Aorta (tissue), 5 donors: ENCODE measurements around the gene KIF13A. TPM values are rescaled to one million over a fixed set of nuclear protein-coding genes. Genes with fewer than 3 reads are reported as not detected.
A peak's percentile ranks its signal among the peaks of the same experiment; 100 is the strongest.

Experiments used
- ATAC-seq: fragments of 200-7000 bp; cut with Tn5 transposase; one replicate; pipeline ENCODE4 v1.9.1; 2022; ENCODE audit warnings: moderate library complexity; ENCODE audit not compliant: low FRiP score
- DNase-seq, 2 donors: peaks; one replicate each; pipeline ENCODE4 v3.0.0-alpha.2; 2020
- H3K27ac ChIP-seq, 2 donors: one replicate each; pipeline ENCODE4 v1.5.1; 2013; ENCODE audit warnings: low read length in 2 of 2, mild to moderate bottlenecking in 2 of 2, moderate library complexity in 2 of 2, control low read depth in 1 of 2, inconsistent platforms in 1 of 2, low read depth in 1 of 2
- H3K27me3 ChIP-seq, 2 donors: one replicate each; pipeline ENCODE4 v1.6.1; 2013; ENCODE audit warnings: control low read depth in 1 of 2, low read length in 1 of 2, mild to moderate bottlenecking in 1 of 2, moderate library complexity in 1 of 2; ENCODE audit not compliant: insufficient read depth in 2 of 2, control insufficient read depth in 1 of 2
- H3K36me3 ChIP-seq, 2 donors: one replicate each; pipeline ENCODE4 v1.6.1; 2013; ENCODE audit warnings: control low read depth in 1 of 2, low read length in 1 of 2, mild to moderate bottlenecking in 1 of 2; ENCODE audit not compliant: insufficient read depth in 2 of 2, control insufficient read depth in 1 of 2
- H3K4me1 ChIP-seq, 2 donors: one replicate each; pipeline ENCODE4 v1.6.1; 2013; ENCODE audit warnings: low read length in 2 of 2, control low read depth in 1 of 2, mild to moderate bottlenecking in 1 of 2, moderate library complexity in 1 of 2; ENCODE audit not compliant: insufficient read depth in 2 of 2, control insufficient read depth in 1 of 2
- H3K4me3 ChIP-seq, 2 donors: one replicate each; pipeline ENCODE4 v1.5.1; 2013; ENCODE audit warnings: low read length in 2 of 2, control low read depth in 1 of 2, mild to moderate bottlenecking in 1 of 2
- H3K9me3 ChIP-seq: one replicate; pipeline ENCODE4 v1.6.1; 2013; ENCODE audit warnings: mild to moderate bottlenecking, low read length; ENCODE audit not compliant: control insufficient read depth
- WGBS, 2 donors: extraction: QIAGEN DNeasy Blood & Tissue Kit; methylation state at CpG; one replicate each; pipeline ENCODE4 v1.1.7; 2013; 5-methylcytosine and 5-hydroxymethylcytosine counted together
- intact Hi-C, 2 donors: fragments of 100-400 bp; cut with DNase I; formaldehyde crosslinking; loops; one replicate each; pipeline versions ENCODE4 v1.14.2 to v1.15.0; 2022
- polyA plus RNA-seq, 2 donors: library from polyadenylated mRNA; stranded (reverse); fragments of 200-250 nt; gene quantifications; one replicate each; pipeline ENCODE4 v1.2.3, GENCODE V29; 2013
- total RNA-seq, 2 donors: library from RNA; stranded (reverse); fragmentation: NEBNext Ultra II Directional; extraction: Animal tissue kit (Norgen Biotek cat#: 25700); gene quantifications; one replicate each; pipeline ENCODE4 v1.2.1, GENCODE V29; 2021
- donor health status: healthy with polysubstance abuse.
- donor health status: Bipolar disorder and iron deficiency.
- donor health status: DM: no; HTN: no; CAD: no.
- donor health status: DM: no; HTN: no; CAD: no.
- donor health status: DM: yes; HTN: yes; CAD: no.

KIF13A gene
- total and polyA plus RNA-seq, 4 donors = 52.6 to 109 (median 72.6) TPM

DNA sequence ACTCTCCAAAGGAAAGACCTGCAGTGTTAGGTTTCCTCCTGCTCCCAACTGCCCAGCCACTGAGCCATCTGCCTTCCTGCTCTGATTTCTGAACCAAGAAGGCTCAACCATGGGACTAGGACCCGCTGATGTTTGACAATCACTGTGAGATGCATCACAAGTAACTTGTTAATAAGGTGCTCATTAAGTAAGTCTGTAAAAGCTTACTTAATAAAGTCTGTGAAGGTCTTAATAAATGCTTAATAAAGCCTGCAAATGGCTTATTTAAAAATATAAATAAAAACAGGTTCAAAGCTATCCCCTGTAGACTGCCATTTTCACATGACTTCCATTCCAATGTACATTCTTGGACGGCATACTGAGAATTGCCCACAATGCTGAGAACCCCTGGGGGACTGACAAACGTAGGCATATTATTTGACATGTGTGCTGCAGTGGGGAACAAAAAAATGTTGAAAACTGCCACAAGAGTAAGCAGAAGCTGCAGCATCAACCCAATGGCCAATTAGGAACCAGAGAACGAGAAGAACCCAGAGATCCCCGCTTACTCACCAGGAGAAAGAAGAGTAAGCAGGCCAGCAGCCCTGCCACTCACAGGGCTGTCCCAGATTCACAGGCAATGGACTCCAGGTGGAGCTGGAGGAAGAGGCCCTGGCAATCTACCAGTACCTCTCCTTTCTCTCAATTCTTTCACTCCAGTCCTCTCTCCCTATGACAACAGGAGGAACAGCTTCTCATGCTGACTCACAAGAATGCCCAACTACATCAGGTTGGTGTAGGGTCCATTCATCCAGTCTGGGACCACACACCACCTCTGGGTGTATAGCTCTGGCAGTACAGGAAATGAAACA, 19.5 kb downstream of the KIF13A start:
- ATAC-seq = no peak
- H3K27me3 ChIP-seq = no peaks in the 10 kb centered on the region
- H3K27ac ChIP-seq = peak overlapping the region; percentile 36 to 75
- WGBS, 2 donors = 58 to 59% methylated on average over 5 of the region's 5 CpGs
- intact Hi-C loops = loop anchor here in 1 of 2 donors (5.0 kb wide), 1 partner anchor 36 kb away; no protein-coding TSS in a partner anchor
- H3K9me3 ChIP-seq = no peaks in the 10 kb centered on the region
- H3K36me3 ChIP-seq = no peaks in the 10 kb centered on the region
- no peak for DNase-seq
- H3K4me3 ChIP-seq = no peak overlapping the region
- H3K4me1 ChIP-seq = peaks cover 0 to 7% of the 10 kb centered on the region in 2 donors

DNA sequence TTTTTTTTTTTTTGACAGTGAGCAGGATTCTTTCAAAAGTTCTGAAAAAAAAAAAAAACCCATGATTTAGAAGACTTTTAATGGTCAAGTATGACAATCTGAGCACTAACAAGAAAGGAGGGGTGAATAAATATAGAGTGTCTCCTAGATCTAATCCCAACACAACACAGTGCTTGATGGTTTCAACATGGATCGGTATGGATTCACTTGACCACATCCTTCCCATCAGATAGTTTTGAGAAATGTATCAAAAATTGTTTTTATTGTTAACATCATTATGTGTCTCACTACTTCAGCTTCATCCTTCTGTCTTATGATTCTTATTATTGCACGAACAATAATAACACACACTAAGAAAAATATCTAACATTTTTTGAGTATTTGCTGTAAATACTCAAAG, 21.0 kb downstream of the KIF13A start:
- Histone ChIP-seq H3K4me1 (peaks cover 0 to 7% of the 10 kb centered on the region in 2 donors), H3K9me3 (no peaks in the 10 kb centered on the region)
- intact Hi-C loops = loop anchor here in 1 of 2 donors (5.0 kb wide), 1 partner anchor 34 kb away; no protein-coding TSS in a partner anchor

DNA sequence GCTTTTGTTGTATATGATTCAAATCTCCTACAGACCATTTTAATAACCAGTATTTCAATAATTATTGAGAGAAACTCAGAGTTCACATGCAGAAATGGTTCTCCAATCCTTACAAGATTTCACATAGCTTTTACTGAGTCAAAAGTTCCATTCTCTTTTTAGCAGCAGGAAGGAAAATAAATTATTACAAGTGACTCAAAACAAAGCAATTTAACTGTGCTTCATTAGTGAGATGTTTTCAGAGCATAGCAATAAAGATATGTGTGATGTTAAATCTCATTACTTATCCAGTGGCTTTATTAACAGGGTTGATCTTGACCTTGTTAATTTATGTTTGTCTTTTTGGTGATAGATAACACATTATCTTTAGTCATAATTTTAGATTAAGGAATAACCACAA, 22.0 kb downstream of the KIF13A start:
- intact Hi-C loops = loop anchor here in 1 of 2 donors (5.0 kb wide), 1 partner anchor 33 kb away; no protein-coding TSS in a partner anchor
- H3K36me3 ChIP-seq = no peaks in the 10 kb centered on the region
- no peak overlapping the region for H3K4me3 ChIP-seq
- DNase-seq (no peak), ATAC-seq (peak; percentile 60)
- no peaks in the 10 kb centered on the region for H3K27me3 ChIP-seq
- H3K4me1 ChIP-seq = peaks cover 0 to 7% of the 10 kb centered on the region in 2 donors
- H3K9me3 ChIP-seq = no peaks in the 10 kb centered on the region
- peak overlapping the region in 1 of 2 donors; percentile 49 for H3K27ac ChIP-seq

More for the DNA sequence above, 21.0 kb downstream of the KIF13A start:
- Histone ChIP-seq H3K27me3 (no peaks in the 10 kb centered on the region), H3K36me3 (no peaks in the 10 kb centered on the region), H3K27ac (no peak overlapping the region), H3K4me3 (no peak overlapping the region)
- no peak for ATAC-seq
- no peak for DNase-seq
- 48 to 52% methylated on average over 2 of the region's 2 CpGs for WGBS, 2 donors

DNA sequence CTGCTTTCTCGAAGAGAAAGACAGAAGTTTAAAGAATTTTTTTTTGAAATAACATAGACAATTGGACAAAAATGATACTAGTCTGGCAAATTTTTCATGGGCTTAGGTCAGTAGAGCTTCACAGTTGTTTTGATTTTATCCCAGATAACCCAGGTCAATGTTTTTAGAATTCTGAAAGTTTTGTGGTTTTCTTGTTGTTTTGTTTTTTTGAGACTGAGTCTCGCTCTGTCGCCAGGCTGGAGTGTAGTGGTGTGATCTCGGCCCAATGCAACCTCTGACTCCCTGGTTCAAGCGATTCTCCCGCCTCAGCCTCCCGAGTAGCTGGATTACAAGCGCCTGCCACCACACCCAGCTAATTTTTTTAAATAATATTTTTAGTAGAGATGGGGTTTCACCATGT, 22.8 kb downstream of the KIF13A start:
- WGBS, 2 donors = 65 to 73% methylated on average over 8 of the region's 8 CpGs
- Histone ChIP-seq H3K36me3 (no peaks in the 10 kb centered on the region), H3K27me3 (no peaks in the 10 kb centered on the region), H3K4me3 (no peak overlapping the region), H3K27ac (peak overlapping the region; percentile 81 to 98), H3K4me1 (peaks cover 0 to 7% of the 10 kb centered on the region in 2 donors), H3K9me3 (no peaks in the 10 kb centered on the region)
- no peak for ATAC-seq
- intact Hi-C loops = loop anchor here in 1 of 2 donors (5.0 kb wide), 2 partner anchors 32 to 97 kb away; no protein-coding TSS in a partner anchor
- DNase-seq = no peak

DNA sequence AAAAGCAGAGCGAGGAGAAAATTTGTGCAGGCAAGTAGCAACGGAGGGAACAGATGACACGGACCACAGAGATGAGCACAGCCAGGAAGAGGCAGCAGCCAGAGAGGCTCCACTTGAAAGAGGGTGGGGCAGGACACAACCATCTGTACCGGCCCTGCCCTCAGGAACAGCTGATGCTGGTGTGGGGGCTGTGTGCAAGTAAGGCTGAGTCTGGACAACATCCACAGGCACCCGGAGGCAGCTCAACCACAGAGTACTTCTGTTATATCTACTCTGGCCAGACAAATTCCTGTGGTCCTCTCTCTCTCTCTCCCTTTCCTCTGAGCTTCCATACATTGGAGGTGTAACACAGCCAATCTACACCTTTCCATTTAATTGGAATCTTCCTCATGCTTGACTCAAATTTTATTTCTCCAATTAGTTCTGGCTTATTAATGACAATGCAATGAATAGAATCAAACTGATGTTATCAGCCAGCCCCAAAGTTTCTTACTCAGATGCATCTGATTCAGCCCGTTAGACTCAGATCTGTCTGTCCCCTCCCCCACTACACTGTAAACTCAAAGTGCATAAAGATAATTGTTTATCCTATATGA, 24.9 kb downstream of the KIF13A start:
- intact Hi-C loops = loop anchor here in 1 of 2 donors (5.0 kb wide), 1 partner anchor 95 kb away; no protein-coding TSS in a partner anchor

DNA sequence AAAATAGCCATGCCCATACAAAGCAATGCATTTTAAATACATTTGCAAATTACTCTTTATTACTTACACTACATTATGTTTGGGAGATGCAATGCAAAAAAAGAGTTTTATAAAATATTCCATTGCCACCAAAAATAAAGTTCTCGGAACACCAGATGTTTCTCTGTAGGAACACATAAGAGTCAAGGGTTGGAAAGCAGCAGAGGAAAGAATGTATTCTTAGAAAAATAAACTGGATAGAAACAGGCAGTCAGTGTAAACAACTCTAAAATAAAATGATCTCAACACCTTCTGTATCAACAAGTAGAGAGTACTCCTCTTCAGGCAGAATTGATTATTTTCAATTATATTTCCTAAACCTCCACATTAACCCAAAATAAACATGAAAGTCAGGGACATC, 28.1 kb downstream of the KIF13A start:
- no peak for DNase-seq
- H3K27ac ChIP-seq = peak overlapping the region in 1 of 2 donors; percentile 57
- intact Hi-C loops = no loop called here
- H3K36me3 ChIP-seq = no peaks in the 10 kb centered on the region
- H3K4me3 ChIP-seq = no peak overlapping the region
- H3K27me3 ChIP-seq = no peaks in the 10 kb centered on the region
- no peaks in the 10 kb centered on the region for H3K9me3 ChIP-seq
- peaks cover 3 to 7% of the 10 kb centered on the region in 2 donors for H3K4me1 ChIP-seq
- 2 to 6% methylated on average over 1 of the region's 1 CpG for WGBS, 2 donors
- no peak for ATAC-seq

More for the DNA sequence above, 24.9 kb downstream of the KIF13A start:
- DNase-seq (peak in 1 of 2 donors; percentile 73), ATAC-seq (peak; percentile 72)
- H3K27me3 ChIP-seq = no peaks in the 10 kb centered on the region
- peaks cover 1 to 6% of the 10 kb centered on the region in 2 donors for H3K4me1 ChIP-seq
- peak overlapping the region; percentile 90 for H3K27ac ChIP-seq
- no peaks in the 10 kb centered on the region for H3K9me3 ChIP-seq
- H3K4me3 ChIP-seq = no peak overlapping the region
- H3K36me3 ChIP-seq = no peaks in the 10 kb centered on the region
- 21 to 23% methylated on average over 6 of the region's 6 CpGs for WGBS, 2 donors

DNA sequence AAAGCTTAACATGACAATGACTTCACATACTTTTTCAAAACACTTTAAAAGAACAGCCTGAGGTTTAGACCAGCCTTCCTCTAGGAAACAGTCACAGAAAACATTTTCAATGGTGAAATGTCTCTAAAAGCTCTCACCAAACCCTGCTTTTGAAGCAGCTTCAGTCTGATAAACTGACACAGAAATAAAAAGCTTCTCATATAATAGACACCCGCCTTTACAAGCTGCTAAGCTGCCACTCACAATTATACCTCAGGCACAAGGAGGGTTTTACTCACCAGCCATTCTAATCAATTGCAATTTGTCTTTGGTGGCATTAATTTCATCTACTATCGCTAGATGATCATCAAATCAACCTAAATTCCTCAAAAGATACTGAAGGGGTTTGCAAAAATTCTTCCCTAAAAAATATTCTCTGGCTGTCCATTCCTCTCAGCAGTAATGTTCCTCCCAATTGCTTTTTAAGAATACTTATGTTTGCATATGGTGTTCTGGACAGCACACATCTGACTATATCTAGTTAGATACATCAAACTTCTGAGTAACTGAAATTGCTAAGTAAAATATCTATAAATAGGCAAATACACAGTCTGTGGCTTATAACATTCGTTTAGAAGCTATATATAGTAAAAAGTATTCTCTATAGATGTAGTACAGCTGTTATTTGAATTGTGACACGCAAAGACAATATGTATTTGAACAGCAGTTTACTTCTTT, 29.4 kb downstream of the KIF13A start:
- DNase-seq = no peak
- intact Hi-C loops = no loop called here
- Histone ChIP-seq H3K4me3 (no peak overlapping the region), H3K4me1 (peaks cover 3 to 7% of the 10 kb centered on the region in 2 donors), H3K9me3 (no peaks in the 10 kb centered on the region), H3K36me3 (no peaks in the 10 kb centered on the region), H3K27me3 (no peaks in the 10 kb centered on the region), H3K27ac (no peak overlapping the region)
- 70 to 72% methylated on average over 4 of the region's 4 CpGs for WGBS, 2 donors
- ATAC-seq = no peak

DNA sequence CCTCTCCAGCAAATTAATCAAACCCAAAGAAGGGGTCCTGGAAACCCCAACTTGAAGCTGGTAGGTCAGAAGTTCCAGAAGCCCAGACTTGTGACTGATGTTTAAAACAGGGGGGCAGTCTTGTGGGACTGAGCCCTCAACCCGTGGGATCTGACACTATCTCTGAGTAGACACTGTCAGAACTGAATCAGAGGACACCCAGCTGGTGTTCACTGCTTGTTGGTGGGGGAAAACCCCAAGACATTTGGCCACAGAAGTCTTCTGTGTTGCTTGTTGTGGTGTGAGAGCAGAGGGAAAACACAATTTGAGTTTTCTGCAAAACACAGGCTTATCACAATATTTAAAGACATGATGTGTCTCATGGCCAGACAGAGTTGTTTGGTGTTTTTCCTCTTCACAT, 29.9 kb downstream of the KIF13A start:
- no peak overlapping the region for H3K4me3 ChIP-seq
- H3K4me1 ChIP-seq = peaks cover 2 to 7% of the 10 kb centered on the region in 2 donors
- DNase-seq (no peak), ATAC-seq (no peak)
- no peaks in the 10 kb centered on the region for H3K27me3 ChIP-seq
- peak overlapping the region in 1 of 2 donors; percentile 15 for H3K27ac ChIP-seq
- H3K36me3 ChIP-seq = no peaks in the 10 kb centered on the region
- H3K9me3 ChIP-seq = no peaks in the 10 kb centered on the region
- WGBS, 2 donors = 4 to 5% methylated on average over 1 of the region's 1 CpG
- intact Hi-C loops = no loop called here
